HCT116 (cell line): ENCODE results near the gene AATF. TPM values are rescaled to one million over a fixed set of nuclear protein-coding genes. Genes with fewer than 3 reads are reported as not detected.

ENCODE experiments used
- ATAC-seq: fragments of 200-7000 bp; cut with Tn5 transposase; 2 replicates; pipeline ENCODE4 v1.9.1; 2020; ENCODE audit warnings: mild to moderate bottlenecking, moderate library complexity
- BruUV-seq: library from RNA; stranded (reverse); fragments of 400-500 nt; replicated peaks from 2 replicates; lab custom pipeline; 2021; lab: Mats Ljungman, UMichigan
- CTCF ChIA-PET: fragments of 300-600 bp; sonication (Branson Sonifier 250); formaldehyde crosslinking; loops from one replicate; lab custom pipeline; 2021; ENCODE audit warnings: antibody characterized with exemption; lab: Charles Lee
- POLR2A ChIA-PET: fragments of 300-600, 350-600 bp; sonication (Branson Sonifier 250); formaldehyde crosslinking; loops from one replicate; lab custom pipeline; 2021; ENCODE audit warnings: antibody characterized with exemption; lab: Charles Lee
- RAD21 ChIA-PET, 2 experiments: fragments of 300-600 bp; sonication (Branson Sonifier 250); formaldehyde crosslinking; loops; one replicate each; lab custom pipeline; 2023; ENCODE audit warnings: low total read pairs in 2 of 2; ENCODE audit not compliant: uncharacterized antibody in 2 of 2, unreplicated experiment in 2 of 2, low non-redundant PET in 1 of 2; lab: Charles Lee
- DNase-seq: peaks from one replicate; pipeline ENCODE4 v3.0.0-alpha.2; 2010; ENCODE audit warnings: low read depth, low spot score
- H2AFZ ChIP-seq: fragments of 200-600 bp; shearing (Covaris generic), sonication (generic); 2 replicates; pipeline ENCODE4 v1.6.1; 2017; ENCODE audit warnings: low read depth, mixed run types, mixed read lengths, antibody characterized with exemption, low read length; ENCODE audit not compliant: poor library complexity, severe bottlenecking
- H3K27ac ChIP-seq: 2 replicates; pipeline ENCODE4 v1.5.1; 2012; ENCODE audit warnings: low read depth, low read length
- H3K27me3 ChIP-seq: fragments of 200-600 bp; sonication (generic); 2 replicates; pipeline ENCODE4 v1.6.1; 2016; ENCODE audit warnings: mixed run types, low read length, mixed read lengths; ENCODE audit not compliant: insufficient read depth
- H3K36me3 ChIP-seq, 2 experiments: fragments of 200-500 bp in 1 of 2; fragments of 200-600 bp in 1 of 2; sonication (Bioruptor generic) in 1 of 2; sonication (generic) in 1 of 2; 2 replicates each; pipeline versions ENCODE4 v1.5.1 to v1.6.1; 2014 to 2016; ENCODE audit warnings: low read length in 2 of 2, inconsistent platforms in 1 of 2, mixed read lengths in 1 of 2, mixed run types in 1 of 2; ENCODE audit not compliant: insufficient read depth in 2 of 2, control insufficient read depth in 1 of 2
- H3K4me1 ChIP-seq, 2 experiments: fragments of 200-600 bp in 1 of 2; sonication (generic) in 1 of 2; 2 replicates each; pipeline versions ENCODE4 v1.5.1 to v1.6.1; 2012 to 2017; ENCODE audit warnings: low read length in 2 of 2, inconsistent platforms in 1 of 2, mild to moderate bottlenecking in 1 of 2, mixed read lengths in 1 of 2, mixed run types in 1 of 2, moderate library complexity in 1 of 2; ENCODE audit not compliant: insufficient read depth in 2 of 2, control insufficient read depth in 1 of 2
- H3K4me2 ChIP-seq: fragments of 200-600 bp; sonication (generic); 2 replicates; pipeline ENCODE4 v1.6.1; 2017; ENCODE audit warnings: mixed run types, low read length, mixed read lengths
- H3K4me3 ChIP-seq, 2 experiments: fragments of 200-600 bp in 1 of 2; sonication (generic) in 1 of 2; replicated peaks in 1 of 2; 2 replicates each; pipeline ENCODE4 v1.5.1; 2011 to 2016; ENCODE audit warnings: low read length in 2 of 2, control low read depth in 1 of 2, low read depth in 1 of 2, mild to moderate bottlenecking in 1 of 2, mixed read lengths in 1 of 2, mixed run types in 1 of 2
- H3K79me2 ChIP-seq: fragments of 200-600 bp; sonication (generic); 2 replicates; pipeline ENCODE4 v1.6.1; 2017; ENCODE audit warnings: mild to moderate bottlenecking, mixed run types, low read length, moderate library complexity, mixed read lengths; ENCODE audit not compliant: insufficient read depth
- H3K9ac ChIP-seq: fragments of 200-600 bp; sonication (generic); 2 replicates; pipeline ENCODE4 v1.6.1; 2016; ENCODE audit warnings: low read length, mixed read lengths
- H3K9me2 ChIP-seq: fragments of 200-600 bp; sonication (generic), shearing (Covaris generic); 2 replicates; pipeline ENCODE4 v1.6.1; 2017; ENCODE audit warnings: mixed run types, mild to moderate bottlenecking, moderate library complexity; ENCODE audit not compliant: insufficient read depth
- H3K9me3 ChIP-seq, 2 experiments: fragments of 200-500 bp in 1 of 2; fragments of 200-600 bp in 1 of 2; sonication (Bioruptor generic) in 1 of 2; sonication (generic) in 1 of 2; 2 replicates each; pipeline ENCODE4 v1.6.1; 2014 to 2017; ENCODE audit warnings: low read length in 2 of 2, mixed read lengths in 2 of 2, inconsistent platforms in 1 of 2, low read depth in 1 of 2, mild to moderate bottlenecking in 1 of 2, mixed run types in 1 of 2, moderate library complexity in 1 of 2; ENCODE audit not compliant: control insufficient read depth in 1 of 2, insufficient read depth in 1 of 2
- H4K20me1 ChIP-seq: fragments of 200-600 bp; sonication (generic), shearing (Covaris generic); 2 replicates; pipeline ENCODE4 v1.6.1; 2017; ENCODE audit warnings: mixed run types, mild to moderate bottlenecking, moderate library complexity; ENCODE audit not compliant: insufficient read depth
- CBX3 ChIP-seq: IDR thresholded peaks from 2 replicates; pipeline ENCODE4 v1.6.1; 2012; ENCODE audit warnings: low read depth
- EGR1 ChIP-seq: IDR thresholded peaks from 2 replicates; pipeline ENCODE4 v1.6.1; 2012; ENCODE audit warnings: low read depth
- ELF1 ChIP-seq: IDR thresholded peaks from 2 replicates; pipeline ENCODE4 v1.6.1; 2012; ENCODE audit warnings: low read depth, borderline replicate concordance
- EZH2 ChIP-seq: fragments of 200-600 bp; sonication (generic); IDR thresholded peaks from 2 replicates; pipeline ENCODE4 v1.6.1; 2017; ENCODE audit warnings: antibody characterized with exemption, mixed run types
- EZH2phosphoT487 ChIP-seq: fragments of 200-600 bp; IDR thresholded peaks from 2 replicates; pipeline ENCODE4 v1.6.1; 2018; ENCODE audit warnings: antibody characterized with exemption, borderline replicate concordance
- JUND ChIP-seq: IDR thresholded peaks from 2 replicates; pipeline ENCODE4 v1.6.1; 2012
- MAX ChIP-seq: IDR thresholded peaks from 2 replicates; pipeline ENCODE4 v1.6.1; 2012
- POLR2A ChIP-seq: IDR thresholded peaks from 2 replicates; pipeline ENCODE4 v1.7.0; 2011; ENCODE audit warnings: borderline replicate concordance; ENCODE audit not compliant: insufficient read depth, insufficient read length; ENCODE audit errors: extremely low read depth
- SIN3A ChIP-seq: IDR thresholded peaks from 2 replicates; pipeline ENCODE4 v1.6.1; 2012; ENCODE audit warnings: low read depth
- SP1 ChIP-seq: IDR thresholded peaks from 2 replicates; pipeline ENCODE4 v1.6.1; 2012; ENCODE audit warnings: low read depth
- TCF7L2 ChIP-seq: IDR thresholded peaks from 2 replicates; pipeline ENCODE4 v1.7.0; 2011; ENCODE audit warnings: borderline replicate concordance, inconsistent platforms; ENCODE audit not compliant: insufficient read depth, insufficient read length; ENCODE audit errors: extremely low read depth
- YY1 ChIP-seq: IDR thresholded peaks from 2 replicates; pipeline ENCODE4 v1.6.1; 2011; ENCODE audit warnings: low read length, low read depth, moderate library complexity, mild to moderate bottlenecking; ENCODE audit not compliant: insufficient replicate concordance; ENCODE audit errors: extremely low read depth
- ZFX ChIP-seq: fragments of 450-650 bp; IDR thresholded peaks from 2 replicates; pipeline ENCODE4 v1.6.1; 2017
- ZNF274 ChIP-seq: fragments of 200-500 bp; sonication (Bioruptor generic); IDR thresholded peaks from 2 replicates; pipeline ENCODE4 v1.6.1; 2014; ENCODE audit warnings: mild to moderate bottlenecking, low read depth, low read length, inconsistent platforms
- intact Hi-C: fragments of 100-400 bp; cut with micrococcal nuclease; formaldehyde crosslinking; loops from 2 replicates; pipeline ENCODE4 v1.10.0; 2022
- total RNA-seq: library from RNA; stranded (reverse); gene quantifications from one replicate; pipeline ENCODE4 v1.2.1, GENCODE V29; 2021; ENCODE audit not compliant: unreplicated experiment
- TF ChIP-seq, protein P1 (sequence below): IDR thresholded peaks from 2 replicates; pipeline ENCODE4 v1.6.1; 2011; ENCODE audit warnings: mild to moderate bottlenecking, low read length, moderate library complexity; ENCODE audit not compliant: insufficient replicate concordance; ENCODE audit errors: extremely low read depth

Gene AATF
- total RNA-seq, 1 experiment from 2014 or later, result 105 TPM

DNA sequence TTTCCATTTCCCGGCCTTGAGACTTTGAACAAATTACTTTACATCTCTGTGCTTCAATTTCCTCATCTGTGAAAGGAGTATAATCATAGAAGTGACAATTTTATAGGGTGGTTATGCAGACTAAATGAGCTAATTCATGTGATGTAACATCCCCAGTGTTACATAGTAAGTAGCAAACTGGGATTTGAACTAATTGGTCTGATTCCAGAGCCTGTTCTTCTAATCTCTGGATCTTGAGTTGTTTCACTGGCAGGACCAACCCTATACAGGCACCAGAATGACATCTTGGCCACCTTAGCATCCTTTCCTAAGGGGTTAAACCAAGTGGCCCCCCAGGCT is 77.7 kb downstream of the AATF start (continued):
- TF ChIP-seq JUND (no peak), ZNF274 (no peak), EZH2 (no peak), POLR2A (no peak), ELF1 (no peak), CBX3 (no peak)
- TF ChIP-seq, protein P1, sequence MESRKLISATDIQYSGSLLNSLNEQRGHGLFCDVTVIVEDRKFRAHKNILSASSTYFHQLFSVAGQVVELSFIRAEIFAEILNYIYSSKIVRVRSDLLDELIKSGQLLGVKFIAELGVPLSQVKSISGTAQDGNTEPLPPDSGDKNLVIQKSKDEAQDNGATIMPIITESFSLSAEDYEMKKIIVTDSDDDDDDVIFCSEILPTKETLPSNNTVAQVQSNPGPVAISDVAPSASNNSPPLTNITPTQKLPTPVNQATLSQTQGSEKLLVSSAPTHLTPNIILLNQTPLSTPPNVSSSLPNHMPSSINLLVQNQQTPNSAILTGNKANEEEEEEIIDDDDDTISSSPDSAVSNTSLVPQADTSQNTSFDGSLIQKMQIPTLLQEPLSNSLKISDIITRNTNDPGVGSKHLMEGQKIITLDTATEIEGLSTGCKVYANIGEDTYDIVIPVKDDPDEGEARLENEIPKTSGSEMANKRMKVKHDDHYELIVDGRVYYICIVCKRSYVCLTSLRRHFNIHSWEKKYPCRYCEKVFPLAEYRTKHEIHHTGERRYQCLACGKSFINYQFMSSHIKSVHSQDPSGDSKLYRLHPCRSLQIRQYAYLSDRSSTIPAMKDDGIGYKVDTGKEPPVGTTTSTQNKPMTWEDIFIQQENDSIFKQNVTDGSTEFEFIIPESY, result no peak

DNA sequence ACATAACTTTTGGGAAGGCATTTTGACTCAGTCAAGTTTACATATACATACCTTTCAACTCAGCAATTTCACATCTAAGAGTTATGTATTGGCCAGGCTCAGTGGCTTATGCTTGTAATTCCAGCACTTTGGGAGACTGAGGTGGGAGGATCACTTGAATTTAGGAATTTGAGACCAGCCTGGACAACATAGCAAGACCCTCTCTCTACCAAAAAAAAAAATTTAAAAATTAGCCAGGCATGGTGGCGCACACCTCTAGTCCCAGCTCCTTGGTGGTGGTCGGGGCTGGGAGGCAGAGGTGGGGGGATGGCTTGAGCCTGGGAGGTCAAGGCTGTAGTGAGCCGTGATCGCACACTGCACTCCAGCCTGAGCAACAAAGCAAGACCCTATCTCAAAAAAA is 79.3 kb downstream of the AATF start:
- Histone ChIP-seq H3K9me2 (no peaks in the 10 kb centered on the region), H3K4me3 (no peak overlapping the region), H3K9ac (no peak overlapping the region), H3K79me2 (0 out of 2 replicates have a peak, but pooled peaks cover 4% of the 10 kb centered on the region), H3K4me2 (no peak overlapping the region), H3K36me3 (peaks cover 5 to 8% of the 10 kb centered on the region in 2 experiments; a peak in 3 of 4 replicates), H3K27ac (no peak overlapping the region), H2AFZ (no peak overlapping the region), H4K20me1 (no peaks in the 10 kb centered on the region), H3K4me1 (no peaks in the 10 kb centered on the region), H3K9me3 (no peaks in the 10 kb centered on the region), H3K27me3 (no peaks in the 10 kb centered on the region)
- ChIA-PET RAD21 (no interaction called here), POLR2A (no interaction called here), CTCF (no interaction called here)
- no peak for ATAC-seq
- no TSS peak for BruUV-seq
- TF ChIP-seq POLR2A (no peak), ELF1 (no peak), JUND (no peak), SIN3A (no peak), TCF7L2 (no peak), YY1 (no peak), SP1 (no peak), EGR1 (no peak), EZH2phosphoT487 (no peak), ZFX (no peak), MAX (no peak)
- no peak for DNase-seq
- intact Hi-C loops, result no loop called here
